ENCODE measurements around the gene ENAH. TPM values are rescaled to one million over a fixed set of nuclear protein-coding genes. Genes with fewer than 3 reads are reported as not detected.
"Not testable (repeated sequence)": the region's sequence is repeated elsewhere in the genome, so short reads cannot be mapped to it uniquely, and the experiment has no call there.

The ENAH gene
- total RNA-seq, 1 donor from 2014 or later = 258 TPM

DNA sequence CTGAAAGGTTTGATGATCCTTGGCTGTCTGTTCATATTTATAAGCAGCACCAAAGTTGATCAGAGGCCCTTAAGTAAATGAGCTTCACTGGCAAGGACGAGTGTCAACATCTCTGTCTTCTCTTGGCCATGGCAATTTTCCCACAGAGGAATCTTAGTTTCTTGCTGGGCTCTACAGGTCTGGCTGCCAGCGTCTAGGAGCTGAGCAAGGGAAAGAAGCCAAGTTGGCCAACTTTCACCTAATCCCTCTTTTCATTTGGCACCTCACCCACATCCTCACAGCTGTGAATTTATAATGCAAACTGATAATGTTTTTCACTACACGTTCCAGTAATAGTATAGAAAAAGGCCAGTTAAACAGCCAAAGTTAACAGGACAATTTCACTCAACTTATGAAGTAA, 126.0 kb downstream of the ENAH start:
- no peak for DNase-seq (ENCODE audit: low spot score)

GRCh38 chr1:225525377-225525776, 127.5 kb downstream of the ENAH start:
- DNase-seq (ENCODE audit: low spot score) = no peak

DNA sequence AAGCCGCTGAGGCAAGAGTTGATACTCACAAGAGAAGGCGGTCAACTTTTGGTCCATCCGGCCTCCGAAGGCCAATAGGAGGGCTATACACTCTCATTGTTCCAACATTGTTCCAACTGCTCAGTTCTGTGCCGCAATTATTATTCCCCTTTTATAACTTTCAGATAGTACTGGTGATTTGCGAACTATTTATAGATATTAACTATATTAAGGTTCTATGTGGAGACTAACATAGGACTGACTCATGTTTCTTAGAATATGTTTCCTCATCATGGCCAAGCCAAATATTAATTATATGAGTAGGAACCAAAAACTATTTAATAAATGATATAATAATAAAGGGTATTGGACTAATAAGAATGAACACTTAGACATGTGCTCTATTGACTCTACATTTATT, 128.4 kb downstream of the ENAH start:
- DNase-seq (ENCODE audit: low spot score) = no peak

DNA sequence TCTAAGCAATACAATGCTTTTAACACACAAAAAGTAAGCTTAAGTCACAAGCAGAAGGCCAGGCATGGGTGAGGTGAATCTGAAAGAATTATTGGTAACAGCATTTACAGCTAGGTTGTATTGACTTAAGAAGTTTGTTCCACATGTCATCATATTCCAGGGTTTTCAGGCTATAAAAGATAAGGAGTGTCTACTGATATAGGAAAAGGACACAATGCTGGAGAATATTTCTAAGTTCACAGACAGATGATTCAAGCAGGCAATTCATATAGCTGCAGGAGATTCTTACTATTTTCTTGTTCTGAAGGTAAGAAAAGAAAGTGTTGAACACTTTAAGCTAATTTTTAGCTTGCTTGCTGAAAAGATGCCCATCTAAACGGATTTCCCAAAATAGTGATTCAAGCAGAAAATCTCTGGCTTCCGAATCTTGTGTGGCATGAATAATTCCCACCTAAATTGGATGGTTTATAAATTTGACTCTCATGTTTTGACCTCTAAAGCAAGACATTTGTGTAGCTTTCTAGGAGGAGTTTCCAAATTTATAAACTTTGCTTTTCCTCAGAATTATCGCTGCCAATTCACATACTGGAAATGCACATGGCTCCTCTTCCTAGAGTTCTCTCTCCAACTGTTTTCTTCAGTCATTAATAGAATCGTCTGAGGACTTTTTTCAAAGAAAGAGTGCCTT, 129.5 kb downstream of the ENAH start:
- DNase-seq (ENCODE audit: low spot score) = no peak

- DNase-seq (ENCODE audit: low spot score) = no peak
Observed at GRCh38 chr1:225522588-225523262, 130.2 kb downstream of the ENAH start.

DNA sequence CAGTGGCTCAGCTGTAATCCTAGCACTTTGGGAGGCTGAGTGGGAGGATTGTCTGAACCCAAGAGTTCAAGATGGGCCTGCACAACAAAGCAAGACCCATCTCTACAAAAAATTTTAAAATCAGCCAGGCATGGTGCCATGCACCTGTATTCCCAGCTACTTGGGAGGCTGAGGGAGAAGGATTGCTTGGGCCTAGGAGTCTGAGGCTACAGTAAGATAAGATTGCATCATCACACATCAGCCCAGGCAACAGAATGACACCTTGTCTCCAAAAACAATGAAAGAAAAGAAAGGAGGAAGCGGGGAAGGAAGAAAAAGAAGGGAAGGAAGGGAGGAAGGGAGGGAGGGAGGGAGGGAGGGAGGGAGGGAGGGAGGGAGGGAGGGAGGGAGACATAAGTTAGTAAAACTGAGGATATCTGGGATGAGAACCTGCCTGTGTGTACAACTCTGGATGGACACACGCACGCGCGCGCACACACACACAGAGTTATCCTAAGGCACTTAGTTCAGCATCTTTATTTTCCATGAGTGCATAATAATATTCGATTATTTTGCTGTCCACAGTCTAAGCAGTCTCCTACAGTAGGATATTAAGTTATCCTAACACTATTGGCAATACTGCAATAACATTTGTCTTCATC, 132.2 kb downstream of the ENAH start:
- DNase-seq (ENCODE audit: low spot score) = no peak

GRCh38 chr1:225519166-225519863, 133.6 kb downstream of the ENAH start:
- peak; percentile 36 for DNase-seq (ENCODE audit: low spot score)

- no peak for DNase-seq (ENCODE audit: low spot score)
Observed at GRCh38 chr1:225517697-225518096, 135.2 kb downstream of the ENAH start.

DNA sequence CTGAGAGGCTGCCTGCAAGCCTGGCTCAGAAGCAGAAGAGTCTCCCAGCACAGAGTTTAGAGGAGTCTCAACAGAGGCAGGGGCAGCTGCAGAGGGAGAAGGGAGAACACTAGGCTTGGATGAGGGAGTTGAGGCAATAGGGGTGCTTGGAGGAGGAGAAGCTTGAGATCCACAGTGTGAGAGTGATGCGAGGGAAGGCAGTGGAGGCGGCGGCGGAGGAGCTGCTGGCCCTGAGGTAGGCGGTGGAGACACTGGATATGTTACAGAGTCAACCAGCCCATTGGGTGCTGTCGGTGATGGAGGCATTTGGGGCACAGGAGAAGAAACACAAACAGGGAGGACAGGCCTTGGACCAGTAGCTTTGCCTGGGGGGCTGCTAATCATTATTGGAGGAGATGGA, 135.7 kb downstream of the ENAH start:
- DNase-seq (ENCODE audit: low spot score) = no peak

DNA sequence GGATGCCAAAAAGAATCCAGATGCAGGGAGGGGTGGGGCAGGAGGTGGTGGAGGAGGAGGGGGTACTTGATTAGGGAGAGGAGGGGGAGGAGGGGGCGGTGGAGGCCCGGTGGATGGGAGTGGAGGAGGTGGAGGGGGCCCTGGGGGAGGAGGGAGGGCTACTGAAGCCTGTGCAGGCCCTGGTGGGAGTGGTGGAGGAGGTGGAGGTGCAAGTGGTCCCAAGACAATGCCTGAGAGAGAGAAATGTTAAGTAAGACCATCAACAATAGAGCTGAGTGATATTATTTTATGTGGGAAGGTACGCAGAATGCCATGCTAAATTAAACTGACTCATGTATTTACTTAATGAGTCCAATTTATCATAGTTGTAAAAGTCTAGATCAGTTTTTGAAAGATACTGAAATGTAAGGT, 138.2 kb downstream of the ENAH start:
- no peak for DNase-seq (ENCODE audit: low spot score)

DNA sequence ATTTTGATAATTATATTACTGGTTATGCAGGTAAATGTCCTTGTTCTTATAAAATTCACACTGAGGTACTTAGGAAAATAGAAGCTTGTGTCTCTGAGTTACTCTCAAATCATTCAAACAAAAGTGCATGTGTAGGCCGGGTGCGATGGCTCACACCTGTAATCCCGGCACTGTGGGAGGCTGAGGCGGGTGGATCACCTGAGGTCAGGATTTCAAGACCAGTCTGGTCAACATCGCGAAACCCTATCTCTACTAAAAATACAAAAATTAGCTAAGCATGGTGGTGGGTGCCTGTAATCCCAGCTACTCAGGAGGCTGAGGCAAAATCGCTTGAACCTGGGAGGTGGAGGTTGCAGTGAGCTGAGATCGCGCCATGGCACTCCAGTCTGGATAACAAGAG, 139.3 kb downstream of the ENAH start:
- DNase-seq (ENCODE audit: low spot score) = not testable (repeated sequence)

GRCh38 chr1:225511828-225512381, 141.0 kb downstream of the ENAH start:
- DNase-seq (ENCODE audit: low spot score) = no peak

DNA sequence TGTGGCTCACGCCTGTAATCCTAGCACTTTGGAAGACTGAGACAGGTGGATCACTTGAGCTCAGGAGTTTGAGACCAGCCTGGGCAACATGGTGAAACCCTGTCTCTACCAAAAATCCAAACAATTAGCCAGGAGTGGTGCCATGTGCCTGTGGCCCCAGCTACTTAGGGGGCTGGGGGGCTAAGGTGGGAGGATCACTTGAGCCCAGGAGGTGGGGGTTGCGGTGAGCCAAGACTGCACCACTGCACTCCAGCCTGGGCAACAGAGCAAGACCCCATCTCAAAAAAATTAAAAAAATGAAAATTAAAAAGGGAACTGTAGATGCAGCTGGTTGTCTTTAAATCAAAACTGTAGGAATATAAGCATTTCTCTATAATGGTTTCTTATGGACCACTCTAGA, 142.2 kb downstream of the ENAH start:
- not testable (repeated sequence) for DNase-seq (ENCODE audit: low spot score)

- DNase-seq (ENCODE audit: low spot score) = no peak
Observed at GRCh38 chr1:225509770-225510169, 143.2 kb downstream of the ENAH start.

DNA sequence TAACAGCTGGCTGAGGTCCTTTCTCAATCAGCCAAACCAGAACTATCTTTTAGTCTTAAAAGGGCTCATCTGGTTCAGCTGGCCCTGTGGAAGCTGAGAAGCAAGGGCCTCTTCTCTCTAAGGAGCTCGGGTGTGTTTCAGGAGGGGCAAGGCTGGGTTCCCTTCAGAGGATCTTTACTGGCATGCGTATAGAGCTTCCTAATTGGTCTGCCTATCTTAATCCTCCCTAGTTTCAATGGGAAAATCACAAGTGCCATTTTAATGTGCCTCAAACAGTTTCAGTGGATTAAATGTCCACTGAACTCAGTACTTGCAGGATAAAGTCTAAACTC, 143.6 kb downstream of the ENAH start:
- no peak for DNase-seq (ENCODE audit: low spot score)

DNA sequence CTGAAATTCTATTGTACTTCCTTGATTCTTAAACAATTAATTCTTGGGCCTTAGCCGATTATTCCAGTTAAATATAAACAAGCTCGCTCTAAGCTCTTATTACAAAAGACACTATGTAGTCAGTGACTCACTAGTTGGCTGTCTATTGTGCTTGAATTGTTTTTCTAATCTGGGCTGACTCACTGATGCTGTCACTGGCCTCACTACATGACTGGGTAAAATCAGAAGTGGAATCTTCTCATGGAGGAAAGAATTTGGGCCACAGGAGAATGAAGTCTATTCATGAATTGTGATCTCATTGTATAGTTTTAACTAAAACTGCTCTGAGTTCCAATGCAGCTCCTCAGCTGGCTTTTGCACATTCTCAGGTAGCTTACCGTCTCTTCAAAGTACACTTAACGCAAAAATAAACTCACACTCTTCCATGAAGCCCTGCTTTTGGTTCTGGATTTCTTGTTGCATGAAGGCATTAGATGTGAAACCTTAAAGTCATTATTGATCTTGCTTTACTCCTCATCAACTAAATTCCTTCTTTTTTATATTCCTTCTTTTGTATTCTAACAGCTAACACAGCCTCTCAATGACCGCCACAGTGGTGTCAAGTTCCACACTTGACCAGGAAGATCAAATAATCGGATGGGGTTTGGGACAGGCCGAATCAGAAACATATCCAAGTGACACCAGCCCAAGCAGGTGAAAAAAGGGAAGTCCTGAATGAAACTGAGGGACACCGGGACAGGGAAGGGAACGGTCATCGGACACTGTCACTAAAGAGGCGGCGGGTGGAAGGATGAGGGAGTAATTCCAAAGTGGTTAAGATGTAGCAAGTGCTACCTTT, 144.2 kb downstream of the ENAH start:
- peak; percentile 65 for DNase-seq (ENCODE audit: low spot score)

DNA sequence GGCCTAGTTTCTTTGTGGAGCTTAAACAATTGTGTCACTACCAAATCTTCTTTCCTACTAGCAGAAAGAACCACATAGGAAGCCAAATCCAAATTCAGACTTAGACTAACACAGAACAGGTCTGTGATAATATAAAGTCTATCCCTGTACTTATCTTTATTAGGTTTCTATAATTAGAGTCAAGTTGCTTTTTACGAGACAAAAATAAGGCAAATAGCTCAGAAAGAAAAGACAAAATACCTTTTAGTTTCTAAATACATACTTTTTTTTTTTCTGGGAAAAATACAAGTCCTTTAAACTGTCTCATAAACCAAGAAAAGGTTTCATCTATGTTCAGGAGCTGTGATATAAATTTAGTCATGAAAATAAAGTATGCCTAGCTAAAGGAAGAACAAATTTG, 146.2 kb downstream of the ENAH start:
- DNase-seq (ENCODE audit: low spot score) = no peak

GRCh38 chr1:225504776-225505175, 148.1 kb downstream of the ENAH start:
- DNase-seq (ENCODE audit: low spot score) = no peak

DNA sequence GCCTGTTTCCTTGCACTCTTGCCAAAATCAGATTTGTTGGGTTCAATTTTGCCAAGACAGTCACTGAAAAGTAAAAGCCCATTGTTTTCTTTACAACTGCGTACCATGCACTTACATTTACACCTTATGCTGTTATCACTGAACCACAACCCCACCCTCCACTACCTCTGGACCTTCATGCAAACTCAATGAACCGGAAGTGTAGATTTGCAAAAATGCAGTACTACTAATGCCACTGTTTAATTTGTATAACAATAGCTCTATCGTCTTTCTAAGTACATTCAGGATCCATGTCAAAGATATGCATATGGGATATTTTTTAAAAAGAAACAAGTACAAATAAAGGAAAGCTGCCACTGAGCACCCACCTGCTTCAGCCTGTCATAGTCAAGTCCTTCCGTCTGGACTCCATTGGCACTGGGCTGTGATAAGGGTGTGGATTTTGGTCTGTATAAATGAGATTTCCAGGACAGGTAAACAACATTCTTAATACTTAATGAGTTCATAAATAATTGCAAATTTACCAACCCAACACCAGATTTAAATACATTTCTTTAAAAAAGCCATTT, 152.2 kb downstream of the ENAH start:
- no peak for DNase-seq (ENCODE audit: low spot score)

DNA sequence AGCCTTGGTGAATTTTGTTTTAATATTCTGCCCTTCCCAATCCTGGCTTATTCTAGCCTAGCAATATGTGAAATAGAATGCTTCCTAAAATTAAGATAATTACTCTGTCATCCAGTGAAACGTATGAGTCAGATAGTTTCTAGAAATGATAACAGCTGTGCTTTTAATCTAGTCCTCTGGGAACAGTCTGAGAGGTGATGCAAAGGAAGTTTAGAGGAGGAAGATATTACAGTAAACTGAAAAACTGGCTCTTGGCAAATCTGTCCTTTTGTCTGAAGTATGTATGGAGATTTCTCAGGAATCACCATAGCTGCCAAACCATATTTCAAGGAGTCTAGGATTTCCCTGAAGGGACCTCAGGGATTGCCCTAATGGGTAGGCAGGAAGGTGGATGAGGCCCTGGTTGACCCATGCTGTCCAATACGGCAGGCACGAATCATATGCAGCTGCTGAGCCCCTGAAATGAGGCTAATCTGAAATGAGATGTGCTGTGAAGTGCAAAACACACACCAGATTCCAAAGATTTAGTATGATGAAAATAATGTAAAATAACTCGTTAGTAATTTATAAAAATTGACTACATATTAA, 154.3 kb downstream of the ENAH start:
- no peak for DNase-seq (ENCODE audit: low spot score)

Data from mucosa of gallbladder (tissue), 1 donor.